ENCODE data around the gene COTL1.

The COTL1 gene

GRCh38 chr16:84552135-84552534 lies 65.7 kb downstream of the COTL1 start:
- no peak for DNase-seq (ENCODE audit: low read depth in 2 of 2)

GRCh38 chr16:84550096-84550495 lies 67.8 kb downstream of the COTL1 start:
- no peak for DNase-seq (ENCODE audit: low read depth in 2 of 2)

GRCh38 chr16:84548971-84549844 lies 68.7 kb downstream of the COTL1 start:
- peak; percentile 34 to 38 for DNase-seq (ENCODE audit: low read depth in 2 of 2)

GRCh38 chr16:84548508-84548907 lies 69.4 kb downstream of the COTL1 start:
- DNase-seq (ENCODE audit: low read depth in 2 of 2) = no peak

- peak in 1 of 2 donors; percentile 16 for DNase-seq (ENCODE audit: low read depth in 2 of 2)
Measured at GRCh38 chr16:84547546-84548061, 70.3 kb downstream of the COTL1 start.

GRCh38 chr16:84546669-84547545 lies 71.0 kb downstream of the COTL1 start:
- DNase-seq (ENCODE audit: low read depth in 2 of 2) = no peak

- DNase-seq (ENCODE audit: low read depth in 2 of 2) = no peak
Measured at GRCh38 chr16:84545114-84545737, 72.7 kb downstream of the COTL1 start.

GRCh38 chr16:84544031-84544773 lies 73.7 kb downstream of the COTL1 start:
- no peak for DNase-seq (ENCODE audit: low read depth in 2 of 2)

GRCh38 chr16:84543253-84543652 lies 74.6 kb downstream of the COTL1 start:
- DNase-seq (ENCODE audit: low read depth in 2 of 2) = no peak

GRCh38 chr16:84541999-84542817 lies 75.7 kb downstream of the COTL1 start:
- DNase-seq (ENCODE audit: low read depth in 2 of 2) = no peak

- DNase-seq (ENCODE audit: low read depth in 2 of 2) = no peak
Measured at GRCh38 chr16:84540194-84540593, 77.7 kb downstream of the COTL1 start.

- no peak for DNase-seq (ENCODE audit: low read depth in 2 of 2)
Measured at GRCh38 chr16:84538222-84538840, 79.5 kb downstream of the COTL1 start.

- no peak for DNase-seq (ENCODE audit: low read depth in 2 of 2)
Measured at GRCh38 chr16:84537491-84538151, 80.3 kb downstream of the COTL1 start.

- no peak for DNase-seq (ENCODE audit: low read depth in 2 of 2)
Measured at GRCh38 chr16:84535851-84536250, 82.0 kb downstream of the COTL1 start.

- DNase-seq (ENCODE audit: low read depth in 2 of 2) = no peak
Measured at GRCh38 chr16:84535408-84535807, 82.5 kb downstream of the COTL1 start.

- no peak for DNase-seq (ENCODE audit: low read depth in 2 of 2)
Measured at GRCh38 chr16:84534815-84535214, 83.1 kb downstream of the COTL1 start.

- DNase-seq (ENCODE audit: low read depth in 2 of 2) = no peak
Measured at GRCh38 chr16:84532855-84533486, 84.9 kb downstream of the COTL1 start.

GRCh38 chr16:84532291-84532724 lies 85.6 kb downstream of the COTL1 start:
- DNase-seq (ENCODE audit: low read depth in 2 of 2) = no peak

- no peak for DNase-seq (ENCODE audit: low read depth in 2 of 2)
Measured at GRCh38 chr16:84531671-84532111, 86.2 kb downstream of the COTL1 start.

Measured in stimulated activated CD4-positive, alpha-beta T cell treated with anti-CD3 and anti-CD28 coated beads, Interleukin-4, amount 100 ng/mL, for 48 hours (primary cell).